H1 (cell line): Measurements from ENCODE around the gene RBCK1. TPM values are rescaled to one million over a fixed set of nuclear protein-coding genes. Genes with fewer than 3 reads are reported as not detected.

ENCODE experiments used
- ASH2L ChIP-seq: fragments of 200-600, 300-600 bp; sonication (generic); IDR thresholded peaks from one replicate; pipeline ENCODE4 v1.7.1; 2017; ENCODE audit warnings: low read length
- GTF2F1 ChIP-seq: IDR thresholded peaks from 2 replicates; pipeline ENCODE4 v1.6.1; 2012; ENCODE audit warnings: low read depth, low read length, improper control_type of control experiment, borderline replicate concordance
- JUND ChIP-seq: IDR thresholded peaks from 2 replicates; pipeline ENCODE4 v1.6.1; 2011; ENCODE audit warnings: mild to moderate bottlenecking, improper control_type of control experiment, low read length
- PHF8 ChIP-seq: fragments of 200-600 bp; sonication (generic); conservative IDR thresholded peaks from 2 replicates; pipeline ENCODE4 v1.7.1; 2012; ENCODE audit warnings: low read depth, mild to moderate bottlenecking, inconsistent platforms, low read length, moderate library complexity
- polyA plus RNA-seq, 7 experiments: library from polyadenylated mRNA; depleted of rRNA in 3 of 7; stranded (reverse) in 5 of 7; unstranded in 2 of 7; fragments of >200 nt in 5 of 7; fragments of 200-250 nt in 2 of 7; gene quantifications; 1 replicate in 5 of 7; 2 replicates in 1 of 7; 4 replicates in 1 of 7; pipeline versions ENCODE4 v1.2.1 to v1.2.3, GENCODE V29; 2011 to 2013; ENCODE audit warnings: missing spikeins in 2 of 7, mixed read lengths in 2 of 7
- total RNA-seq: library from RNA; stranded (reverse); fragmentation: NEBNext Ultra II Directional; extraction: Animal tissue kit (Norgen Biotek cat#: 25700); gene quantifications from 2 replicates; pipeline ENCODE4 v1.2.1, GENCODE V29; 2021
- TF ChIP-seq, protein P1 (sequence below): fragments of 300-600 bp; sonication (generic); IDR thresholded peaks from 2 replicates; pipeline ENCODE4 v1.7.1; 2012; ENCODE audit warnings: low read length, moderate library complexity, mild to moderate bottlenecking, inconsistent platforms; ENCODE audit not compliant: insufficient replicate concordance
- TF ChIP-seq, protein P2 (sequence below): IDR thresholded peaks from 2 replicates; pipeline ENCODE4 v1.6.1; 2011; ENCODE audit warnings: low read depth, mild to moderate bottlenecking, low read length; ENCODE audit not compliant: insufficient read depth

The RBCK1 gene
- total and polyA plus RNA-seq, 2 of the 8 experiments (the other 6 are each of a cell fraction or from before 2014, with no cell fraction given): 43.1 to 54.7 TPM

GRCh38 chr20:396619-397431, 11.3 kb upstream of the RBCK1 start (continued):
- TF ChIP-seq, protein P1, sequence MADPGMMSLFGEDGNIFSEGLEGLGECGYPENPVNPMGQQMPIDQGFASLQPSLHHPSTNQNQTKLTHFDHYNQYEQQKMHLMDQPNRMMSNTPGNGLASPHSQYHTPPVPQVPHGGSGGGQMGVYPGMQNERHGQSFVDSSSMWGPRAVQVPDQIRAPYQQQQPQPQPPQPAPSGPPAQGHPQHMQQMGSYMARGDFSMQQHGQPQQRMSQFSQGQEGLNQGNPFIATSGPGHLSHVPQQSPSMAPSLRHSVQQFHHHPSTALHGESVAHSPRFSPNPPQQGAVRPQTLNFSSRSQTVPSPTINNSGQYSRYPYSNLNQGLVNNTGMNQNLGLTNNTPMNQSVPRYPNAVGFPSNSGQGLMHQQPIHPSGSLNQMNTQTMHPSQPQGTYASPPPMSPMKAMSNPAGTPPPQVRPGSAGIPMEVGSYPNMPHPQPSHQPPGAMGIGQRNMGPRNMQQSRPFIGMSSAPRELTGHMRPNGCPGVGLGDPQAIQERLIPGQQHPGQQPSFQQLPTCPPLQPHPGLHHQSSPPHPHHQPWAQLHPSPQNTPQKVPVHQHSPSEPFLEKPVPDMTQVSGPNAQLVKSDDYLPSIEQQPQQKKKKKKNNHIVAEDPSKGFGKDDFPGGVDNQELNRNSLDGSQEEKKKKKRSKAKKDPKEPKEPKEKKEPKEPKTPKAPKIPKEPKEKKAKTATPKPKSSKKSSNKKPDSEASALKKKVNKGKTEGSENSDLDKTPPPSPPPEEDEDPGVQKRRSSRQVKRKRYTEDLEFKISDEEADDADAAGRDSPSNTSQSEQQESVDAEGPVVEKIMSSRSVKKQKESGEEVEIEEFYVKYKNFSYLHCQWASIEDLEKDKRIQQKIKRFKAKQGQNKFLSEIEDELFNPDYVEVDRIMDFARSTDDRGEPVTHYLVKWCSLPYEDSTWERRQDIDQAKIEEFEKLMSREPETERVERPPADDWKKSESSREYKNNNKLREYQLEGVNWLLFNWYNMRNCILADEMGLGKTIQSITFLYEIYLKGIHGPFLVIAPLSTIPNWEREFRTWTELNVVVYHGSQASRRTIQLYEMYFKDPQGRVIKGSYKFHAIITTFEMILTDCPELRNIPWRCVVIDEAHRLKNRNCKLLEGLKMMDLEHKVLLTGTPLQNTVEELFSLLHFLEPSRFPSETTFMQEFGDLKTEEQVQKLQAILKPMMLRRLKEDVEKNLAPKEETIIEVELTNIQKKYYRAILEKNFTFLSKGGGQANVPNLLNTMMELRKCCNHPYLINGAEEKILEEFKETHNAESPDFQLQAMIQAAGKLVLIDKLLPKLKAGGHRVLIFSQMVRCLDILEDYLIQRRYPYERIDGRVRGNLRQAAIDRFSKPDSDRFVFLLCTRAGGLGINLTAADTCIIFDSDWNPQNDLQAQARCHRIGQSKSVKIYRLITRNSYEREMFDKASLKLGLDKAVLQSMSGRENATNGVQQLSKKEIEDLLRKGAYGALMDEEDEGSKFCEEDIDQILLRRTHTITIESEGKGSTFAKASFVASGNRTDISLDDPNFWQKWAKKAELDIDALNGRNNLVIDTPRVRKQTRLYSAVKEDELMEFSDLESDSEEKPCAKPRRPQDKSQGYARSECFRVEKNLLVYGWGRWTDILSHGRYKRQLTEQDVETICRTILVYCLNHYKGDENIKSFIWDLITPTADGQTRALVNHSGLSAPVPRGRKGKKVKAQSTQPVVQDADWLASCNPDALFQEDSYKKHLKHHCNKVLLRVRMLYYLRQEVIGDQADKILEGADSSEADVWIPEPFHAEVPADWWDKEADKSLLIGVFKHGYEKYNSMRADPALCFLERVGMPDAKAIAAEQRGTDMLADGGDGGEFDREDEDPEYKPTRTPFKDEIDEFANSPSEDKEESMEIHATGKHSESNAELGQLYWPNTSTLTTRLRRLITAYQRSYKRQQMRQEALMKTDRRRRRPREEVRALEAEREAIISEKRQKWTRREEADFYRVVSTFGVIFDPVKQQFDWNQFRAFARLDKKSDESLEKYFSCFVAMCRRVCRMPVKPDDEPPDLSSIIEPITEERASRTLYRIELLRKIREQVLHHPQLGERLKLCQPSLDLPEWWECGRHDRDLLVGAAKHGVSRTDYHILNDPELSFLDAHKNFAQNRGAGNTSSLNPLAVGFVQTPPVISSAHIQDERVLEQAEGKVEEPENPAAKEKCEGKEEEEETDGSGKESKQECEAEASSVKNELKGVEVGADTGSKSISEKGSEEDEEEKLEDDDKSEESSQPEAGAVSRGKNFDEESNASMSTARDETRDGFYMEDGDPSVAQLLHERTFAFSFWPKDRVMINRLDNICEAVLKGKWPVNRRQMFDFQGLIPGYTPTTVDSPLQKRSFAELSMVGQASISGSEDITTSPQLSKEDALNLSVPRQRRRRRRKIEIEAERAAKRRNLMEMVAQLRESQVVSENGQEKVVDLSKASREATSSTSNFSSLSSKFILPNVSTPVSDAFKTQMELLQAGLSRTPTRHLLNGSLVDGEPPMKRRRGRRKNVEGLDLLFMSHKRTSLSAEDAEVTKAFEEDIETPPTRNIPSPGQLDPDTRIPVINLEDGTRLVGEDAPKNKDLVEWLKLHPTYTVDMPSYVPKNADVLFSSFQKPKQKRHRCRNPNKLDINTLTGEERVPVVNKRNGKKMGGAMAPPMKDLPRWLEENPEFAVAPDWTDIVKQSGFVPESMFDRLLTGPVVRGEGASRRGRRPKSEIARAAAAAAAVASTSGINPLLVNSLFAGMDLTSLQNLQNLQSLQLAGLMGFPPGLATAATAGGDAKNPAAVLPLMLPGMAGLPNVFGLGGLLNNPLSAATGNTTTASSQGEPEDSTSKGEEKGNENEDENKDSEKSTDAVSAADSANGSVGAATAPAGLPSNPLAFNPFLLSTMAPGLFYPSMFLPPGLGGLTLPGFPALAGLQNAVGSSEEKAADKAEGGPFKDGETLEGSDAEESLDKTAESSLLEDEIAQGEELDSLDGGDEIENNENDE: no peak
- TF ChIP-seq, protein P2, sequence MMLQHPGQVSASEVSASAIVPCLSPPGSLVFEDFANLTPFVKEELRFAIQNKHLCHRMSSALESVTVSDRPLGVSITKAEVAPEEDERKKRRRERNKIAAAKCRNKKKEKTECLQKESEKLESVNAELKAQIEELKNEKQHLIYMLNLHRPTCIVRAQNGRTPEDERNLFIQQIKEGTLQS: no peak
- no peak for TF ChIP-seq ASH2L
- TF ChIP-seq PHF8: no peak
- TF ChIP-seq JUND: no peak
- TF ChIP-seq GTF2F1: no peak
